Activated naive CD8-positive, alpha-beta T cell treated with anti-CD3 and anti-CD28 coated beads, Interleukin-2, amount 50 U/mL, for 24 hours (primary cell): ENCODE measurements around the gene CSTB.

ENCODE experiments used
- ATAC-seq: fragments of 150-1000 bp; cut with Tn5 transposase; one replicate; pipeline ENCODE4 v1.10.0; 2021
- DNase-seq: peaks from one replicate; pipeline ENCODE4 v3.0.0; 2021
- H3K27ac Mint-ChIP-seq: one replicate; pipeline ENCODE4 v1.8.0; 2021; ENCODE audit warnings: mild to moderate bottlenecking, mixed read lengths
- H3K27me3 Mint-ChIP-seq: one replicate; pipeline ENCODE4 v1.8.0; 2021; ENCODE audit warnings: mixed read lengths
- H3K36me3 Mint-ChIP-seq: one replicate; pipeline ENCODE4 v1.8.0; 2021; ENCODE audit warnings: low read depth, mixed read lengths
- H3K4me1 Mint-ChIP-seq: one replicate; pipeline ENCODE4 v1.8.0; 2021; ENCODE audit warnings: mixed read lengths
- H3K4me3 Mint-ChIP-seq: one replicate; pipeline ENCODE4 v1.8.0; 2021; ENCODE audit warnings: mild to moderate bottlenecking, moderate library complexity, mixed read lengths
- H3K9me3 Mint-ChIP-seq: one replicate; pipeline ENCODE4 v1.8.0; 2021; ENCODE audit warnings: mixed read lengths

CSTB gene

GRCh38 chr21:43745772-43746517, 30.2 kb downstream of the CSTB start:
- DNase-seq: no peak
- Mint-ChIP-seq H3K36me3 (peaks cover 17% of the 10 kb centered on the region), H3K9me3 (no peaks in the 10 kb centered on the region), H3K4me3 (no peak overlapping the region), H3K27me3 (no peaks in the 10 kb centered on the region), H3K4me1 (no peaks in the 10 kb centered on the region), H3K27ac (no peak overlapping the region)
- ATAC-seq: no peak

GRCh38 chr21:43744725-43745124, 31.4 kb downstream of the CSTB start:
- Mint-ChIP-seq H3K27ac (no peak overlapping the region), H3K27me3 (no peaks in the 10 kb centered on the region), H3K36me3 (peaks cover 13% of the 10 kb centered on the region), H3K4me3 (no peak overlapping the region), H3K9me3 (no peaks in the 10 kb centered on the region), H3K4me1 (no peaks in the 10 kb centered on the region)
- ATAC-seq (no peak), DNase-seq (no peak)

DNA sequence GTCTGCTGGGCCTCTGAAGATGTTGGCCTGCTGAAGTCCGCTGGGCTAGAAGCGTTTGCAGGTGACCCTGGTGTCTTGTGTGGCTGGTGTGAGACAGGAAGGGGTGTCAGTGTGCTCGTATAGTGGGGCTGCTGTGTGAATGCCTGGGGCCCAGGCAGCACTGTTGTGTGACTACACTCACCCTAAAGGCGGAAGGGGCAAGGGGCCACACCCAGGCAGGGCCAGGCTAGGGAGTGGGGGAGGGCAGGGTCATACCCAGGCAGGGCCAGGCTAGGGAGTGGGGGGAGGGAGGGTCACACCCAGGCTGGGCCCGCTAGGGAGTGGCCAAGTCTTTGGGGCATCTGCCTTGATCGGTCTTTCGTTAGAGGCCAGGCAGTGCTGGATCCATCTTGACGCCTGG, 32.2 kb downstream of the CSTB start:
- H3K27ac Mint-ChIP-seq: no peak overlapping the region
- H3K4me1 Mint-ChIP-seq: no peaks in the 10 kb centered on the region
- DNase-seq (no peak), ATAC-seq (no peak)
- H3K4me3 Mint-ChIP-seq: no peak overlapping the region
- no peaks in the 10 kb centered on the region for H3K27me3 Mint-ChIP-seq
- H3K36me3 Mint-ChIP-seq: peaks cover 13% of the 10 kb centered on the region
- no peaks in the 10 kb centered on the region for H3K9me3 Mint-ChIP-seq

DNA sequence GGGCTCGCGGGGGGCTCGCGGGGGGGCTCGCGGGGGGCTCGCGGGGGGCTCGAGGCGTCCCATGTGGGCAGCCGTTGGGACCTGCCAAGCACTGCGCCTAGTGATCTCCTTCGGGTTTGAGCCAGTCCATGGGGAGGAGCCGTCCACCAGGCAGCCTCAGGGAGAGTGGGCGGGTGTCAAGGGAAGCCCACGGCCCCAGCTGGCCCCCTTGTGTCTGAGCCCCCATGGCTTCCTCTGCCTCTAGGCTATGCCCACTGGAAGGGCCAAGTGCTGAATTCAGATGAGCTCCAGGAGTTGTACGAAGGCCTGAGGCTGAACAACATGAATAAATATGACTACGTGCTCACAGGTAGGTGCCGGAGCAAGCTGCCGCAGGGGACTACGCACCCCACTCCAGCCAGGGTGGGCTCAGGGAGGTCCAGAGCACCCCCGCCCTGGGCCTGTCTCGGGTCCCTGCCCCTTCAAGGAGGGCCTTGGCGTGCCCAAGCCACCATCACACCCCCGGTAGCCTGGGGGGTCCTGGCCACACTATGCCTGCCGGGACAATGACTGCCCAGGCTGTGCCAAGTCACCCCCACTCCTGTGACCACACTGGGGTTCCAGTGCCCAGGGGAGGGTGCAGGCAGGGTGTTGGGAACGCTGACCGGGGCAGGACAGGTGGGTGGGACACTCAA, 34.5 kb downstream of the CSTB start:
- no peaks in the 10 kb centered on the region for H3K27me3 Mint-ChIP-seq
- no peak for ATAC-seq
- H3K4me3 Mint-ChIP-seq: no peak overlapping the region
- H3K27ac Mint-ChIP-seq: no peak overlapping the region
- no peaks in the 10 kb centered on the region for H3K4me1 Mint-ChIP-seq
- H3K9me3 Mint-ChIP-seq: no peaks in the 10 kb centered on the region
- peaks cover 13% of the 10 kb centered on the region for H3K36me3 Mint-ChIP-seq
- DNase-seq: no peak

DNA sequence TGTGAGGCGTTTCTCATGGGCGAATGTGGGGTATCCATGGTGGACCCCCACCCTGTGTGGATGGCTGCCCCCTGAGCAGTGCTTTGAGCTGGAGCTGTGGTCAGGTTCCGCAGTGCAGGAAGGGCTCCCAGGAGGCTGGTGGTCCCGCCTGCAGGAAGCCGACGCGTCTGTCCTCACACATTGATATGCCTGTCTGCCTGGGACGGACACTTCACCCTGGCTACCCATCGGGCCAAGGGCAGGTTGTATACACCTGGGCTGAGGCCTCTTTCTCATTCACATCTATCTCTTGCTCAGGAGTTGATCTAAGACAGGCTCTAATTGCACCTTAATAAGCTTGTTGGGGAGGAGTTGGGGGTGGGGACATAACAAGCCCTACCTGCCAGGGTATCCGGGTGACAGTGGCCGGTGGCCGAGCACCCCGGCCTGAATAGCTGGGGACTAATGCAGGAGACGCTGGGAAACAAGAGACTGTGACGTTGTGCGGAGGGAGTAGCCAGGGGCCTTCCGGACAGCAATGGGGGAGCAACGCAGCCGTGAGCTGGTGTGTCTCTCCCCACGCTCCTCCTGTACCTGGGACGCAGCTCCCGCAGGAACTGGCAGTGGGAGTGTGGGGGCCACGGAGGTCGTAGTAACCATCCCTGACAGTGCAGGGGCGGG, 35.5 kb downstream of the CSTB start:
- Mint-ChIP-seq H3K27me3 (no peaks in the 10 kb centered on the region), H3K4me1 (no peaks in the 10 kb centered on the region), H3K36me3 (peaks cover 12% of the 10 kb centered on the region), H3K4me3 (no peak overlapping the region), H3K27ac (no peak overlapping the region), H3K9me3 (no peaks in the 10 kb centered on the region)
- DNase-seq (no peak), ATAC-seq (no peak)

DNA sequence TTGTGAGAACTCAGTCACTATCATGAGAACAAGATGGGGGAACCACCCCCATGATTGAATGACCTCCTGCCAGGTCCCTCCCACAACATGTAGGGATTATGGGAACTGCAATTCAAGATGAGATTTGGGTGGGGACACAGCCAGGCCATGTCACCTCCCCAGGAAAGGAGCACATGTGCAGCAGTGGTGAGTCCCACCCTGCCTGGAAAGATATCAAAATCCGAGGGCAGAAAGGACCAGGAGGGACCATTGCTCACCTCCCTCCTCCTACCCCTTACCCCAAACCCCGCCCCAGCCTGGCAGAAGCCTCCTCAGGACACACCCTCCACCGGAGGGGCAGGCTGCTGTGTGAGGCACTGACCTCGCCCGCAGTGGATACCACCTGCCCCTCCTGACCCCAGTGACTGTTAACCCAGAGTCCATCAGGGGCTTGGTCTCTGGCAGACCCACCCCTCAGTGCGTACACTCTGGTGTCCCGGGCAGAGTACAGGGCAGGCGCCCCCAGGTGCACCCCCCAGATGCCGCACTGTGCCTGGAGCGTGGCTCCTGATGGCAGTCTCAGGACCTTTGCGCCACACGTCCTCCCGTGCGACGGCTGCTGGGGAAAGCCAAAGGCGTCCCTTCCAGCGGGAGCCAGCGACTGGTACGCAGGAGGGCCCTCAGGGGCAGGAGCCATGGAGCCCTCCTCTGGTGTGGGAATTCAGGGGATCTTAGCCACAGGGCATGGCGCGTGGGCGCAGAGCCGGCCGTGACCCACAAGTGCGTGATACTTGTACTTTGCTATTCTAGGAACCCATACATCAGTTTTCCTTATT, 36.3 kb downstream of the CSTB start:
- peaks cover under 1% of the 10 kb centered on the region for H3K4me1 Mint-ChIP-seq
- no peaks in the 10 kb centered on the region for H3K27me3 Mint-ChIP-seq
- peak; percentile 4 for ATAC-seq
- no peaks in the 10 kb centered on the region for H3K9me3 Mint-ChIP-seq
- no peak for DNase-seq
- peaks cover 11% of the 10 kb centered on the region for H3K36me3 Mint-ChIP-seq
- H3K4me3 Mint-ChIP-seq: no peak overlapping the region
- no peak overlapping the region for H3K27ac Mint-ChIP-seq

DNA sequence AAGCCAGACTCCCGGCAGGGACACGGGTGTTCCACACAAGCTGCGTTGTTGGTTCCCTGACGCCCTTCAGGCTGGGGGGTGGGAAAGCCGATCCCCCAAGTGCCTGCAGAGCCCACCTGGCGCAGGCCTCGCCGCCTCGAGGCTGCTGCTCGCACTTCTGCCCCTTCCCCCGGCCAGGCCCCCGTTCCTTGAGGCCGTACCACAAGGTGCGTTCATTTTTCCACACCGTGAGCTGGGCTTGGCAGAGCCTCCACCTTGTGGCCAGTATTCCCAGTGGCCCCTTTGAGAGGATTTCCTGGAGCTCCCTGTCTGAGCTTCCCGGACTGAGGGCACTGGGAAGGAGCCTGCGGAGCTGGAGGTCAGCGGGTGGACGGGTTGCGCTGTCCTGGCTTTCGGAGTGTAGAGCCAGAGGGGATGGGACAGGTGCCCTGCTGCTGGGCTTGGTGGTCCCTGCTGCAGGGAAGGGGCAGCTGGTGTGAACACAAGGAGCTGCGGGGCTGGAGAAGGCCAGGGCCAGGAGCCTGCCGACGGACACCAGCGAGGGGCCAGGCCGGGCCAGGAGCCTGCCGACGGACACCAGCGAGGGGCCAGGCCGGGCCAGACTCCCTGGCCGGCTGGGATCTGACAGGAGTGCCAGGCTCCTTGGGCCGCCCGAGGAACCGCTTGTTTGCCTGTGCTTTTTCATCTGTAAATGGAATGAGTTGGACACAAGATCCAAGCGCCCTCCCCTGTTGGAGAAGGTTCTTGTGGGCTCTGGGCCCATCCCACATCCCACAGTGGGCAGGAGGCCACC, 38.8 kb downstream of the CSTB start:
- no peak for DNase-seq
- no peak for ATAC-seq
- Mint-ChIP-seq H3K4me3 (no peak overlapping the region), H3K9me3 (no peaks in the 10 kb centered on the region), H3K27ac (no peak overlapping the region), H3K36me3 (peaks cover 9% of the 10 kb centered on the region), H3K4me1 (peaks cover 21% of the 10 kb centered on the region), H3K27me3 (no peaks in the 10 kb centered on the region)

DNA sequence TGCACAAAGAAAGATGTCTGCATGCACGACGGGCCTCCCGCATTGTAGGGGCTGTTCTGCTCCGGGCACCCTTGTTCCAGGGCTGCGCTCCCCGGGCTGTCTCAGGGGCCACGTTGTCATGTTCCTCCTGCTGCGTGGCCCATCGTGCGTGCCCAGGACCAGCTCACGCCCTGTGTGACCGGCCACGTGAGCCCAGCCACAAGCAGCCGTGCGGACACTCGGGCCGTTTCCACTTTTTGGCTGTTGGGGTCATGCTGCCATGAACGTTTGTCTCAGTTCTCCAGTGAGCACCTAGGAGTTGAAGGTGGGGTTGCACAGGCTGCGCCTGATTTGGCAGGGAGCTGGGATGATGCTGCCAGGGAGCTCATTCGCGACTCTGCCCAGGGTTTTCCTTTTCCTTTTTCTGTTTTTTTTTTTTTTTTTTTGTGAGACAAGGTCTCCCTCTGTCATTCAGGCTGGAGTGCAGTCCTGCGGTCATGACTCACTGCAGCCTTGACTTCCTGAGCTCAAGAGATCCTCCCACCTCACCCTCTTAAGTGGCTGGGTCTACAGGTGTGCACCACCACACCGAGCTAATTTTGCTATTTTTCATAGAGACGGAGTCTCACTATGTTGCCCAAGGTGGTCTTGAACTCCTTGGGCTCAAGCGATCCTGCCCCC, 39.8 kb downstream of the CSTB start:
- Mint-ChIP-seq H3K4me1 (peaks cover 23% of the 10 kb centered on the region), H3K27me3 (no peaks in the 10 kb centered on the region), H3K9me3 (no peaks in the 10 kb centered on the region)

DNA sequence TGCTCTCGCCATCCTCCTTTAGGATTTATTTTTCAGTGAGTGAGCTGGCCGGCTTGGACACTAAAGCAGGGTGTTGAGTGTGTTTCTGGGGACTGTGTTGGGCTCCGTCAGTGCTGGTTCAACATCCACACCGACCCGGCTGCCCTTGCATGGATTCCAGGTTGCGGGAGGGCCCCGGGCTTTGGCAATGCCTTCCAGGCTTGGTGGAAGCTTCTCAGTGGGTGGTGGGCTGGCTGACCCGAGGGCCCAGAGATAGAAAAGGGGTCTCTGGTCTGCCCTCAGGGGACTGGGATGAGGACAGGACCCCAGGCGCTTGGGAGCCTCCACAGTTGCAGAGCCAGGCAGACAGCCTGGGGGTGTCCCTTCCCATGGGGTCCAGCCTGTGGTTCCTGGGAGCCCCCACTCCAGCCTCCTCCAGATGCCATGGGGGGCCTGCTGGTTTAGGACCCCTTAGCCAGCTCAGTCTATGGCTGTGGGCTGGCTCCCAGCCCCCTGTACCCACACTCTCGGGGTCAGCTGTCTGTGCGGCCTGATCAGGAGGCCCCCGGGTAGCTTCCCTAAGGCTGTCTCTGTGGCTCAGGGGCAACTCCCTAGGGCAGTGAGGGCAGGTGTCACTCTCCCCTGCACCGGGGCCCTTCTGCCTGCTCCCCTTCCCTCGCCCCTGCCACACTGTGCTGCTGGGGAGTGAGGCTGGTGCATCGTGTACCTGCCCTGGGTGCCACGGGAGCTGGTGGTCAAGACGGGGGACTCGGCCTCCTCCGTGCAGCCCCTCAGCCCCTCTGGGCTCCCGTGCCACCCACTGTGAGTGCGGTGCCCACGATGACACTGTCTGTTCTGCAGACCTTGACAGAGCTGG, 40.6 kb downstream of the CSTB start:
- DNase-seq: no peak
- H3K4me1 Mint-ChIP-seq: peaks cover 27% of the 10 kb centered on the region
- H3K27me3 Mint-ChIP-seq: no peaks in the 10 kb centered on the region
- peaks cover 15% of the 10 kb centered on the region for H3K36me3 Mint-ChIP-seq
- no peak overlapping the region for H3K4me3 Mint-ChIP-seq
- H3K27ac Mint-ChIP-seq: no peak overlapping the region
- ATAC-seq: no peak
- H3K9me3 Mint-ChIP-seq: no peaks in the 10 kb centered on the region

More for the DNA sequence above, 39.8 kb downstream of the CSTB start:
- Mint-ChIP-seq H3K27ac (no peak overlapping the region), H3K36me3 (peaks cover 11% of the 10 kb centered on the region), H3K4me3 (no peak overlapping the region)
- DNase-seq: no peak
- ATAC-seq: no peak

GRCh38 chr21:43734928-43735229, 41.2 kb downstream of the CSTB start:
- Mint-ChIP-seq H3K4me1 (peaks cover 31% of the 10 kb centered on the region), H3K4me3 (no peak overlapping the region), H3K36me3 (peaks cover 15% of the 10 kb centered on the region), H3K27ac (no peak overlapping the region), H3K27me3 (no peaks in the 10 kb centered on the region), H3K9me3 (no peaks in the 10 kb centered on the region)
- ATAC-seq (no peak), DNase-seq (no peak)

DNA sequence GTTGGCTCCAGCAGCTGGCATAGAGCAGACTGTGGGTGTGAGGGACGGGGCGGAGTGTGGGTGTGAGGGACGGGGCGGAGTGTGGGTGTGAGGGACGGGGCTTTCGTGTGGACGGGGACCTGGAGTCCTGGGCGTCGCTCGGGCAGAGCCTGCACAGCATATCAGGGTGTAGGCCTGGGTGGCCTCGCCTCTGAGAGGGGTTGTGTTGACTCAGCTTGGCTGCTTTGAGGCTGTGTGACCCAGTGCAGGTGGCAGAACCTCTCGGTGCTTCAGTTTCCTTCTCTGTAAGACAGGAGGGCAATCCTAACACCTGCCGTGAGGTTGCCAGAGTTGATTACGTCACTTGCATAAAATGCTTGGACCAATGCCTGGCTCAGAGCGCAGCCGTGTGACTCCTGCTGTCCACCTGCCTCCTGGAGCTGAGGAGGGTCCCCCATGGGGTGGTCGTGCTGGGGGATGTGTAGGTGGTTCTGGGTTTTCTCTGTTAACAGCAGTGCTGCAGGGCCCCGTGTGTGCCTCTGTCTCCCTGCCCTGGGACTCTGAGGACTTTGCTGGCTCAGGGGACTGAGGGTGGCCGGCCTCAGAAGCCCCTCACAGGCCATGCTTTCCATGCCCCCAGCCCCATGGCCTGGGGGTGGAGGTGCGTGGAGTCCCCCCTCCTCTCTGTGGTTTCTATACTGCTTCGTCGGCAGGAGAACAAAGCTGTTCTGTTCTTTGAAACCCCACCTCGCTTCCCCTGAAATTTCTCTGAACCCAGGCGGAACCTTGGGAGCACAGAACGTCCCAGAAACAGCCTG, 41.8 kb downstream of the CSTB start:
- ATAC-seq (peak; percentile 72), DNase-seq (no peak)
- Mint-ChIP-seq H3K4me3 (no peak overlapping the region), H3K27ac (no peak overlapping the region), H3K9me3 (no peaks in the 10 kb centered on the region), H3K4me1 (peaks cover 35% of the 10 kb centered on the region), H3K36me3 (peaks cover 16% of the 10 kb centered on the region), H3K27me3 (no peaks in the 10 kb centered on the region)

DNA sequence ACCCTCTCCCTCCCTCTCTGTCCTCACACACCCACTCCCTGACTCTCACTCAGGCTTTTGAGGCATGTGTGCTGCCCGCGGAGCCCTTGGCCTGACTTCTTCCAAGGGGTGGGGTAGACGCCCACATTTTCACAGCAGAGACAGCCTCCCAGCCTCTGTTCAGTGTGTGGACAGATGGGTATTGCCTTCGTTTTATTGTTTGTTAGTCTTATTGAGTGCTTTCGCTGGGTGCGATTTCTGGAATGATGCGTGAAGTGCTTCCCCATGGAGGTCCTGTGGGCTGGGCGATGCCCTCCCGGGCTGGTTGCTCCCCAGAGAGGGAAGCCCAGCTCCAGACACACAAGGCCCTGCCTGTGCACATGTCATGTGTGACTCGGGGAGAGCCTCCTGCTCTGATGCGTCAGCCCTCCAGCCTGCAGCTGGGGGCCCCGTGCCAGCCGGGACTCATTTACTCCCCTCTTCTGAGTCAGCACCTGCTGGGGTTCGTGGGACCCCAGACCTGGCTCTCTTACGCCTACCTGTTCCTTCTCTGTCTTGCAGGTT, 42.5 kb downstream of the CSTB start:
- H3K9me3 Mint-ChIP-seq: no peaks in the 10 kb centered on the region
- H3K4me1 Mint-ChIP-seq: peaks cover 41% of the 10 kb centered on the region
- ATAC-seq: peak; percentile 61
- no peak for DNase-seq
- H3K27me3 Mint-ChIP-seq: no peaks in the 10 kb centered on the region
- no peak overlapping the region for H3K27ac Mint-ChIP-seq
- H3K36me3 Mint-ChIP-seq: peaks cover 18% of the 10 kb centered on the region
- no peak overlapping the region for H3K4me3 Mint-ChIP-seq
